ENCODE measurements around the gene CAMKK2. TPM values are rescaled to one million over a fixed set of nuclear protein-coding genes. Genes with fewer than 3 reads are reported as not detected.
A peak's percentile ranks its signal among the peaks of the same experiment; 100 is the strongest.

The CAMKK2 gene
- total and polyA plus RNA-seq, 2 of the 13 experiments (the other 11 are each of a cell fraction or from before 2014, with no cell fraction given) = 18.8 to 20.0 TPM

DNA sequence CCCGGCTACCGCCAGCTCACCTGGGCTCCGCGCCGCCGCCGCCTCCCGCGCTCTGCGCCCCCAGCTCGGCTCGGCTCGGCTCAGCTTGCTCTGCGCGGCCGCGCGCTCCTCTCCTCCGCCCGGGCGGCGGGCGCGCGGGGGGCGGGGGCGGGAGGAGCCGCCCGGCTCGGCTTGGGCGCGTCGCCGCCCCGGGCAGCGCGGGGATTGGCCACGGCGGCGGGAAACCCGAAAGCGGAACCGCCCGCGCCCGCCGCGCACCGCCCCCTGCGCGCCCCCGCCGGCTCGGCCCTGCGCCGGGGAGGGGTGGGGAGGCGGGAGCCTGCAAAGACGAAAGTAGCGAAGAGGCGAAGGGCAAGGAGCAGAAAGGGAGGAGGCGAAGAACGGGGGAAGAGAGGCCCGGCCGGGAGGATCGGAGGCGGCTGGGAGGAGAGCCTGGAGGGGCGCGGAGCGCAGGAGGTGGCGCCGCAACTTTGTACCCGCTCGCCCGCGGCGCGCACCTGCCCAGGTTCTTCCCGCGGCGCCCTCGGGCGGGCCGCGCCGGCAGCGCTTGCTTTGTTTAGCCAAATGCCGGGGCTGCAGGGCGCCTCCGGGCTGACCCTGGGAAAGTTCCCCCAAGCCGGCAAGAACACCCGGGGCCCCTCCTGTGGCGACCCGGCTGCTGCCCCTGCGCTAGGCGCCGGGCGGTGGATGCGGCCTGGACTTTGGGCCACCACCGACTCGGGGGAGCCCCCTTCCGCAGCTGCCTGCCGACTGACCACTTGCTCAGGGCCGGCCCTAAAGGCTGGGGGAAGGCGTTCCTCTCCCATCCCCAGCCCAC is at the start of gene CAMKK2 (continued):
- TF ChIP-seq, protein P1, sequence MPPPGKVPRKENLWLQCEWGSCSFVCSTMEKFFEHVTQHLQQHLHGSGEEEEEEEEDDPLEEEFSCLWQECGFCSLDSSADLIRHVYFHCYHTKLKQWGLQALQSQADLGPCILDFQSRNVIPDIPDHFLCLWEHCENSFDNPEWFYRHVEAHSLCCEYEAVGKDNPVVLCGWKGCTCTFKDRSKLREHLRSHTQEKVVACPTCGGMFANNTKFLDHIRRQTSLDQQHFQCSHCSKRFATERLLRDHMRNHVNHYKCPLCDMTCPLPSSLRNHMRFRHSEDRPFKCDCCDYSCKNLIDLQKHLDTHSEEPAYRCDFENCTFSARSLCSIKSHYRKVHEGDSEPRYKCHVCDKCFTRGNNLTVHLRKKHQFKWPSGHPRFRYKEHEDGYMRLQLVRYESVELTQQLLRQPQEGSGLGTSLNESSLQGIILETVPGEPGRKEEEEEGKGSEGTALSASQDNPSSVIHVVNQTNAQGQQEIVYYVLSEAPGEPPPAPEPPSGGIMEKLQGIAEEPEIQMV (CRISPR knock-in tag; IDR thresholded peaks at IDR 0.05; ENCODE audit: low read depth) = no peak
- TF ChIP-seq ZNF232 (CRISPR knock-in tag; IDR thresholded peaks at IDR 0.05; ENCODE audit: borderline replicate concordance) (no peak), TBX3 (IDR thresholded peaks at IDR 0.05; ENCODE audit: borderline replicate concordance) (no peak), ZNF446 (CRISPR knock-in tag; IDR thresholded peaks at IDR 0.05) (0 out of 2 replicates have a peak, but pooled peaks have one; percentile 25), ZHX2 (IDR thresholded peaks at IDR 0.05; ENCODE audit: low read depth) (peak; percentile 42; the same call in 1 of the 2 replicates), ZHX2 (CRISPR knock-in tag; IDR thresholded peaks at IDR 0.05; ENCODE audit: borderline replicate concordance) (no peak), ZSCAN25 (CRISPR knock-in tag; IDR thresholded peaks at IDR 0.05) (peak; percentile 74; the same call in 1 of the 2 replicates), CBFB (CRISPR knock-in tag; IDR thresholded peaks at IDR 0.05) (0 out of 2 replicates have a peak, but pooled peaks have one; percentile 37), NFYC (CRISPR knock-in tag; IDR thresholded peaks at IDR 0.05) (0 out of 2 replicates have a peak, but pooled peaks have one; percentile 7), CAMTA2 (CRISPR knock-in tag; IDR thresholded peaks at IDR 0.05; ENCODE audit: borderline replicate concordance) (0 out of 2 replicates have a peak, but pooled peaks have one; percentile 27), ZNF33B (CRISPR knock-in tag; IDR thresholded peaks at IDR 0.05) (peak; percentile 89; the same call in 1 of the 2 replicates), ZNF564 (CRISPR knock-in tag; IDR thresholded peaks at IDR 0.05) (peak; percentile 46; the same call in 1 of the 2 replicates), SP4 (CRISPR knock-in tag; IDR thresholded peaks at IDR 0.05) (peak; percentile 67; the same call in 1 of the 2 replicates), ZNF761 (CRISPR knock-in tag; conservative IDR thresholded peaks at IDR 0.05) (peak; percentile 19; the same call in 1 of the 2 replicates), ZFX (CRISPR knock-in tag; IDR thresholded peaks at IDR 0.05; ENCODE audit: low read depth) (peak; percentile 80), REL (CRISPR knock-in tag; conservative IDR thresholded peaks at IDR 0.05) (no peak), HDAC1 (CRISPR knock-in tag; IDR thresholded peaks at IDR 0.05) (peak; percentile 74; the same call in 1 of the 2 replicates), ZNF777 (CRISPR knock-in tag; IDR thresholded peaks at IDR 0.05) (0 out of 2 replicates have a peak, but pooled peaks have one; percentile 35), ZNF850 (CRISPR knock-in tag; conservative IDR thresholded peaks at IDR 0.05) (0 out of 2 replicates have a peak, but pooled peaks have one; percentile 1)
- TF ChIP-seq, protein P2, sequence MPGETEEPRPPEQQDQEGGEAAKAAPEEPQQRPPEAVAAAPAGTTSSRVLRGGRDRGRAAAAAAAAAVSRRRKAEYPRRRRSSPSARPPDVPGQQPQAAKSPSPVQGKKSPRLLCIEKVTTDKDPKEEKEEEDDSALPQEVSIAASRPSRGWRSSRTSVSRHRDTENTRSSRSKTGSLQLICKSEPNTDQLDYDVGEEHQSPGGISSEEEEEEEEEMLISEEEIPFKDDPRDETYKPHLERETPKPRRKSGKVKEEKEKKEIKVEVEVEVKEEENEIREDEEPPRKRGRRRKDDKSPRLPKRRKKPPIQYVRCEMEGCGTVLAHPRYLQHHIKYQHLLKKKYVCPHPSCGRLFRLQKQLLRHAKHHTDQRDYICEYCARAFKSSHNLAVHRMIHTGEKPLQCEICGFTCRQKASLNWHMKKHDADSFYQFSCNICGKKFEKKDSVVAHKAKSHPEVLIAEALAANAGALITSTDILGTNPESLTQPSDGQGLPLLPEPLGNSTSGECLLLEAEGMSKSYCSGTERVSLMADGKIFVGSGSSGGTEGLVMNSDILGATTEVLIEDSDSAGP (CRISPR knock-in tag; IDR thresholded peaks at IDR 0.05; ENCODE audit: borderline replicate concordance) = peak; percentile 70; the same call in 1 of the 2 replicates
